OCI-LY7 (cell line): Measurements from ENCODE around the gene RIPK4.

Source experiments
- CTCF ChIP-seq: fragments of 200-600 bp; sonication (generic); conservative IDR thresholded peaks from 2 replicates; pipeline ENCODE4 v1.5.1; 2014; ENCODE audit warnings: mild to moderate bottlenecking, antibody characterized with exemption, low read length, moderate library complexity, mixed read lengths
- EZH2phosphoT487 ChIP-seq: fragments of 200-600 bp; sonication (generic); IDR thresholded peaks from 2 replicates; pipeline ENCODE4 v1.6.1; 2018; ENCODE audit warnings: low read depth, borderline replicate concordance, mild to moderate bottlenecking, mixed run types, antibody characterized with exemption, low read length, moderate library complexity, mixed read lengths

- no peak for TF ChIP-seq CTCF
- no peak for TF ChIP-seq EZH2phosphoT487
Measured at GRCh38 chr21:41805643-41806042, 38.8 kb upstream of the RIPK4 start.
